Neural cell (in vitro differentiated cells): Measurements from ENCODE around the gene PRR20C. TPM values are rescaled to one million over a fixed set of nuclear protein-coding genes. Genes with fewer than 3 reads are reported as not detected.
"Not testable (repeated sequence)": the region's sequence is repeated elsewhere in the genome, so short reads cannot be mapped to it uniquely, and the experiment has no call there.

ENCODE experiments used
- H2AFZ ChIP-seq: fragments of 200-600, 300-800 bp; sonication (generic), shearing (Covaris generic); 2 replicates; pipeline ENCODE4 v1.6.0; 2014; ENCODE audit warnings: low read depth, mild to moderate bottlenecking, antibody characterized with exemption, low read length, moderate library complexity
- H3F3A ChIP-seq: fragments of 200-600 bp; shearing (Covaris generic); 2 replicates; pipeline ENCODE4 v1.6.1; 2016; ENCODE audit warnings: mild to moderate bottlenecking, moderate library complexity, mixed read lengths, antibody characterized with exemption, low read length; ENCODE audit not compliant: insufficient read depth, poor library complexity, severe bottlenecking
- H3K27ac ChIP-seq: fragments of 200-600, 300-800 bp; sonication (generic), shearing (Covaris generic); 2 replicates; pipeline ENCODE4 v1.5.1; 2014; ENCODE audit warnings: mild to moderate bottlenecking, low read length, moderate library complexity
- H3K27me3 ChIP-seq: fragments of 300-800, 200-600 bp; sonication (generic), shearing (Covaris generic); 2 replicates; pipeline ENCODE4 v1.6.0; 2014; ENCODE audit warnings: mild to moderate bottlenecking, low read depth, low read length, moderate library complexity; ENCODE audit not compliant: insufficient read depth
- H3K36me3 ChIP-seq: fragments of 300-800, 200-600 bp; sonication (generic), shearing (Covaris generic); 2 replicates; pipeline ENCODE4 v1.5.1; 2014; ENCODE audit warnings: mild to moderate bottlenecking, antibody characterized with exemption, low read length, moderate library complexity; ENCODE audit not compliant: insufficient read depth
- H3K4me2 ChIP-seq: fragments of 300-800, 200-600 bp; sonication (generic), shearing (Covaris generic); 2 replicates; pipeline ENCODE4 v1.6.0; 2014; ENCODE audit warnings: mild to moderate bottlenecking, low read length
- H3K4me3 ChIP-seq: fragments of 300-800, 200-600 bp; sonication (generic), shearing (Covaris generic); 2 replicates; pipeline ENCODE4 v1.5.1; 2014; ENCODE audit warnings: mild to moderate bottlenecking, low read length, moderate library complexity
- H3K79me2 ChIP-seq: fragments of 200-600 bp; shearing (Covaris generic); replicated peaks from 2 replicates; pipeline ENCODE4 v1.6.0; 2014; ENCODE audit warnings: mild to moderate bottlenecking, low read length, moderate library complexity; ENCODE audit not compliant: insufficient read depth
- H3K9ac ChIP-seq: fragments of 300-800, 200-600 bp; sonication (generic), shearing (Covaris generic); 2 replicates; pipeline ENCODE4 v1.6.1; 2016; ENCODE audit warnings: mild to moderate bottlenecking, low read length, mixed read lengths
- H3K9me2 ChIP-seq: fragments of 200-600 bp; shearing (Covaris generic); 2 replicates; pipeline ENCODE4 v1.6.1; 2016; ENCODE audit warnings: mild to moderate bottlenecking, low read length, mixed read lengths; ENCODE audit not compliant: insufficient read depth
- H3K9me3 ChIP-seq: fragments of 200-600, 300-800 bp; sonication (generic), shearing (Covaris generic); 2 replicates; pipeline ENCODE4 v1.6.1; 2016; ENCODE audit warnings: mild to moderate bottlenecking, mixed run types, low read length, moderate library complexity, mixed read lengths
- H4K20me1 ChIP-seq: fragments of 200-600 bp; shearing (Covaris generic); 2 replicates; pipeline ENCODE4 v1.6.1; 2016; ENCODE audit warnings: mild to moderate bottlenecking, mixed run types; ENCODE audit not compliant: insufficient read depth
- POLR2AphosphoS5 ChIP-seq: IDR thresholded peaks from 2 replicates; pipeline ENCODE4 v1.6.1; 2012
- SMC3 ChIP-seq: fragments of 450-650 bp; conservative IDR thresholded peaks from 2 replicates; pipeline ENCODE4 v1.6.1; 2014; ENCODE audit warnings: antibody characterized with exemption, mild to moderate bottlenecking, moderate library complexity; ENCODE audit not compliant: poor library complexity
- TAF1 ChIP-seq: IDR thresholded peaks from 2 replicates; pipeline ENCODE4 v1.6.1; 2012; ENCODE audit warnings: low read depth
- polyA plus RNA-seq: library from polyadenylated mRNA; depleted of rRNA; stranded (reverse); fragments of >200 nt; gene quantifications from 2 replicates; pipeline ENCODE4 v1.2.3, GENCODE V29; 2014
- small RNA-seq, 3 experiments: library from RNA; depleted of rRNA; stranded (forward); fragments of <200 nt; gene quantifications; one replicate each; pipeline ENCODE3, GENCODE V24; 2012

PRR20C gene
- polyA plus RNA-seq, 1 donor from 2014 or later = not detected

DNA sequence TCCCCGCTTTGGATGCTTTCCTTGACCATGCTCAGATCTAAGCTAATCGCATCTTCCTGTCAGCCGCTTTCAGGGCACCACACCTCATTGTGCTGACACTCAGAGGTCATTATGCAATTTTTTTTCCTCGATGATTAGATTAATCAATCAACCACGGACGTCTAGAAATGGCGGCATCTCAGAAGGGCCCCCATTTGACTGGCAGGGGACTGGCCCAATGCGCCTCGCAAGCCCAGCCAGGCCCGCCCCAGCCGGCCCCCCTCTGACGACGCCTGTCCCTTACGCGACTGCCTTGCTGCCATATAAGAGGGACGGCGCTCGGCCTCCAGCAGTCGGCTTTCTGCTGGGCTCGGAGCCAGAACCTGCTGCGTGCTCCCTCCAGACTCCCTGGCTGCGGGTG is 6.7 kb upstream of the PRR20C start, which contains the start of gene PRR20B:
PRR20B (plus strand) TSS at position 301 of the 400 bp plus-strand sequence. CDS start 387 bp downstream, outside the sequence.
- not testable (repeated sequence) for H4K20me1 ChIP-seq, H3K4me2 ChIP-seq, H3K9ac ChIP-seq, H3K4me3 ChIP-seq, H3K9me2 ChIP-seq, H3K27me3 ChIP-seq, H3K27ac ChIP-seq, H3K9me3 ChIP-seq, H3F3A ChIP-seq, H2AFZ ChIP-seq, H3K79me2 ChIP-seq, H3K36me3 ChIP-seq

DNA sequence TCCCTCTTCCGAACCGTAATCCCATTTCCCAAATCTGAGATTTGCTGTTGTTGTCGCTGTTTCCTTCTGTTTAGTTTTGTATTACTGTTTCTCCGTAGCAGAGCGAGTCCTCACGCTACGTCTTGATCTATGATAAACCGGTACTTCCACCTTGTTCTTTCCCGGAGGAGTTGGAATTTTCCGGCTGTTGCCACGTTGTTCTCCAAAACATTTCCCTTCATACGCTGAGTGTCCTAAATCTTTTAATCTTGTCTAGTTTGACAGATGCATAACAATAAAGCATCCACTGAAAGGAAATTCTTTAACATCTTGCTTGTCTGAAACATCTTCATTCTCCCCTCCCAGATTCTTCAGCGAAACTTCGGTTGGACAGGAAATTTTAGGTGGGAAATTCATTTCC is 5.8 kb upstream of the PRR20C start:
- not testable (repeated sequence) for H4K20me1 ChIP-seq, H3K4me3 ChIP-seq, H2AFZ ChIP-seq, H3K27ac ChIP-seq, H3K36me3 ChIP-seq, H3F3A ChIP-seq, H3K27me3 ChIP-seq, H3K9ac ChIP-seq, H3K4me2 ChIP-seq, H3K79me2 ChIP-seq, H3K9me2 ChIP-seq, H3K9me3 ChIP-seq

GRCh38 chr13:57160332-57160731 is 6.5 kb downstream of the PRR20C start, which contains the start of gene PRR20D:
Gene PRR20D (plus strand): TSS chr13:57160632. CDS start chr13:57161019, 387 bp downstream.
- not testable (repeated sequence) for H2AFZ ChIP-seq, H3K79me2 ChIP-seq, H3F3A ChIP-seq, H3K9me2 ChIP-seq, H3K9me3 ChIP-seq, H3K9ac ChIP-seq, H3K4me3 ChIP-seq, H3K4me2 ChIP-seq, H3K27me3 ChIP-seq, H3K36me3 ChIP-seq, H3K27ac ChIP-seq, H4K20me1 ChIP-seq

- not testable (repeated sequence) for H4K20me1 ChIP-seq, H3K9me2 ChIP-seq, H3K27me3 ChIP-seq, H2AFZ ChIP-seq, H3K4me3 ChIP-seq, H3F3A ChIP-seq, H3K27ac ChIP-seq, H3K79me2 ChIP-seq, H3K4me2 ChIP-seq, H3K9ac ChIP-seq, H3K36me3 ChIP-seq, H3K9me3 ChIP-seq
Observed at GRCh38 chr13:57166897-57167296, 13.0 kb downstream of the PRR20C start, which contains the start of gene PRR20E. Gene PRR20E (plus strand): TSS chr13:57167197. CDS start chr13:57167584, 387 bp downstream.

- Histone ChIP-seq H3K79me2 (no peaks in the 10 kb centered on the region), H3K9ac (no peak overlapping the region), H3F3A (no peaks in the 10 kb centered on the region), H3K27ac (no peak overlapping the region), H3K9me3 (no peaks in the 10 kb centered on the region), H3K4me2 (no peak overlapping the region), H3K9me2 (no peaks in the 10 kb centered on the region), H3K36me3 (no peaks in the 10 kb centered on the region), H3K4me3 (no peak overlapping the region), H3K27me3 (no peaks in the 10 kb centered on the region), H2AFZ (no peak overlapping the region), H4K20me1 (no peaks in the 10 kb centered on the region)
- TF ChIP-seq POLR2AphosphoS5 (no peak), SMC3 (no peak), TAF1 (no peak)
Observed at GRCh38 chr13:57191667-57192066, 37.8 kb downstream of the PRR20C start.

Small RNAs within 50 kb of the gene (small RNA-seq; reads per million reads assigned to genes)
- gene PRR20FP = 0 reads per million in 3 experiments

Other genes starting within 250 kb of the PRR20C start
- not detected in 2 replicates for gene PRR20A, start 13.1 kb upstream of the PRR20C start, polyA plus RNA-seq
- gene PRR20B, start 6.6 kb upstream of the PRR20C start, polyA plus RNA-seq = not detected in 2 replicates
- gene PRR20D, start 6.6 kb downstream of the PRR20C start, polyA plus RNA-seq = not detected in 2 replicates
- not detected in 2 replicates for gene PRR20E, start 13.1 kb downstream of the PRR20C start, polyA plus RNA-seq